ENCODE results near the gene SPSB1.
"Not testable (repeated sequence)": the region's sequence is repeated elsewhere in the genome, so short reads cannot be mapped to it uniquely, and the experiment has no call there.

The SPSB1 gene

DNA sequence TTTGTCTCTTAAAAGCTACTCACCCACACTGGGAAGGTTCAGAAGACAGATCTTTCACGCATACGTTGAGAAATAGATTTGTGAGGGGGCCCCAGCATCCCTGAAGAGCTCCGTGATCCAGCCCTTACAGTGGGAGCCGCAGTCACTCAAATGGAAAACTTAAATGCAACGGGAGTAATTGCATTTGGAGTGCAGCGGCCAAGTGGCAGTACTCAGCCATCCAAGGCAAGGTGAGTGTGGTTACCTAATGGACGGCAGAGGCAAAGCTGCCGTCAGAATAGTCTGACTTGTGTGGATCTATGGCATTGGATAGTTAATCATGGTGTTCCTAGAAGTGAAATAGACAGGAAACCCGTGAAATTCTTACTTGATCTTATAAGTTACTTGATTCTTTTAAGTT lies 5.1 kb downstream of the SPSB1 start:
- no peaks in the 10 kb centered on the region; the same call in 1 of the 2 replicates for H3K4me1 ChIP-seq

DNA sequence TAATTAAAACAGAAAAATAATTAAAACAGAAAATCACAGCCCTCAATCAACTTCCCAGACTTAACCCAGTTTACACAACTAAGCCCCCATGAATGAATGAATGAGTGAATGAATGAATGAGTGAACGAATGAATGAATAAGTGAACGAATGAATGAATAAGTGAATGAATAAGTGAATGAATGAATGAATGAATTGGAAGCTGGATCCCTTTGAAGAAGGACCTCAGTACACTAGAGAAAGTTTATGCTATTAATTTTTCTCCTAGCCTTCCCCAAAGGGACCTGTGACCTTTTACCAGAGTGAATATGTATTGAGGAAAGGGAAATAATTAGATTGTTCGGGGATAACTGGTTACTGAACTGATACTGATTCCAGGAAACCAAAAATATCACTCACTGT lies 5.6 kb downstream of the SPSB1 start:
- no peaks in the 10 kb centered on the region; the same call in 1 of the 2 replicates for H3K4me1 ChIP-seq
- H3K9me3 ChIP-seq, result no peaks in the 10 kb centered on the region
- no peak overlapping the region for H3K4me3 ChIP-seq (ENCODE audit: low read depth, low read length)
- H3K27me3 ChIP-seq, result no peaks in the 10 kb centered on the region
- DNase-seq, result no peak
- TF ChIP-seq, protein P1, sequence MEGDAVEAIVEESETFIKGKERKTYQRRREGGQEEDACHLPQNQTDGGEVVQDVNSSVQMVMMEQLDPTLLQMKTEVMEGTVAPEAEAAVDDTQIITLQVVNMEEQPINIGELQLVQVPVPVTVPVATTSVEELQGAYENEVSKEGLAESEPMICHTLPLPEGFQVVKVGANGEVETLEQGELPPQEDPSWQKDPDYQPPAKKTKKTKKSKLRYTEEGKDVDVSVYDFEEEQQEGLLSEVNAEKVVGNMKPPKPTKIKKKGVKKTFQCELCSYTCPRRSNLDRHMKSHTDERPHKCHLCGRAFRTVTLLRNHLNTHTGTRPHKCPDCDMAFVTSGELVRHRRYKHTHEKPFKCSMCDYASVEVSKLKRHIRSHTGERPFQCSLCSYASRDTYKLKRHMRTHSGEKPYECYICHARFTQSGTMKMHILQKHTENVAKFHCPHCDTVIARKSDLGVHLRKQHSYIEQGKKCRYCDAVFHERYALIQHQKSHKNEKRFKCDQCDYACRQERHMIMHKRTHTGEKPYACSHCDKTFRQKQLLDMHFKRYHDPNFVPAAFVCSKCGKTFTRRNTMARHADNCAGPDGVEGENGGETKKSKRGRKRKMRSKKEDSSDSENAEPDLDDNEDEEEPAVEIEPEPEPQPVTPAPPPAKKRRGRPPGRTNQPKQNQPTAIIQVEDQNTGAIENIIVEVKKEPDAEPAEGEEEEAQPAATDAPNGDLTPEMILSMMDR (IDR thresholded peaks at IDR 0.05; ENCODE audit: low read depth, low read length), result no peak
- no peaks in the 10 kb centered on the region for H3K36me3 ChIP-seq

More for the DNA sequence above, 5.1 kb downstream of the SPSB1 start:
- TF ChIP-seq, protein P1 (IDR thresholded peaks at IDR 0.05; ENCODE audit: low read depth, low read length), result no peak
- Histone ChIP-seq H3K27me3 (no peaks in the 10 kb centered on the region), H3K4me3 (ENCODE audit: low read depth, low read length) (no peak overlapping the region), H3K36me3 (no peaks in the 10 kb centered on the region), H3K9me3 (no peaks in the 10 kb centered on the region)
- DNase-seq, result no peak

DNA sequence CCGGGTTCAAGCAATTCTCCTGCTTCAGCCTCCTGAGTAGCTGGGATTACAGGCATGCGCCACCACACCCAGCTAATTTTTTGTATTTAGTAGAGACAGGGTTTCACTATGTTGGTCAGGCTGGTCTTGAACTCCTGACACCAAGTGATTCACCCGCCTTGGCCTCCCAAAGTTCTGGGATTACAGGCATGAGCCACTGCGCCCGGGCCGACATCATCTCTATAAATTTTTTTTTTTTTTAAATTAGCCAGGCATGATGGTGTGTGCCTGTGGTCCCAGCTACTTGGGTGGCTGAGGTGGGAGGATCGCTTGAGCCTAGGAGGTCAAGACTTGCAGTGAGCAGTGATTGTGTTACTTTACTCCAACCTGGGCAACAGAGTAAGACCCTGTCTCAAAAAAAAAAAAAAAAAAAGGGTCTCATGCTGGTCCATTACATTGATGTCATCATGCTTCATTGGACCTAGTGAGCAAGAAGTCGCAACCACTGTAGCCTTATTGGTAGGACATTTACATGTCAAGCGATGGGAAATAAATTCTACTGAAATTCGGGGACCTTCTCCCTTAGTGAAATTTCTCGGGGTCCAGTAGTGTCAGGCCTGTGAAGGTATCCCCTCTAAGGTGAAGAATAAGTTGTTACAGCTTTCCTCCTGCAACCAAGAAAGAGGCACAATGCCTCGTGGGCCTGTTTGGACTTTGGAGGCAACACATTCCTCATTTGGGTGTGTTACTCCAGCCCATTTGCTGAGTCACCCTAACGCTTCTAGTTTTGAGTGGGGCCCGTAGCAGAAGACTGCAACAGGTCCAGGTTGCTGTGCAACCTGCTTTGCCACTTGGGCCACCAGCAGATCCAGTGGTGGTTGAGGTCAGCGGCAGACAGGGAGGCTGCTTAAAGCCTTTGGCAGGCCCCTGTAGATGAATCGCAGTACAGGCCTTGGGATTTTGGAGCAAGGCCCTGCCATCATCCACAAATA lies 7.2 kb downstream of the SPSB1 start:
- not testable (repeated sequence) for H3K27me3 ChIP-seq; H3K36me3 ChIP-seq; H3K9me3 ChIP-seq; H3K4me1 ChIP-seq; H3K4me3 ChIP-seq (ENCODE audit: low read depth, low read length); DNase-seq

DNA sequence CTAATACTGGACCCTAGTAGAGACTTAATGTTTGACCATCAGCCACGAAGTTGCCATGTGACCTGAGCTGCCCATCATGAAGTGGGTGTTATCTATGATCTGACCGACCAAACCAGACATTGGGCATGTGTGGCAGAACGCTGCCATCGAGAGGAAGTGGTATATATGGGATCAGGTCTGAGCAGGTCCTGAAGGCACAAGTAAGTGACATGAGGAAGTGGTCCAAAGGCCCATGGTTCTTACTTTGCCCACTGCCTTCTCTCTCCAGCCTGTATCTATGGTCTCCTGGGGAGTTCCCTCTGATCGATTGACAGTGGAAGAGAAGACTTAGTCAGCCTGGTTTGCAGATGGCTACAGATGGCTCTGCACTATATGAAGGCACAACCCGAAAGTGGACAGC lies 7.9 kb downstream of the SPSB1 start:
- Histone ChIP-seq H3K27me3 (no peaks in the 10 kb centered on the region), H3K4me1 (no peaks in the 10 kb centered on the region)

DNA sequence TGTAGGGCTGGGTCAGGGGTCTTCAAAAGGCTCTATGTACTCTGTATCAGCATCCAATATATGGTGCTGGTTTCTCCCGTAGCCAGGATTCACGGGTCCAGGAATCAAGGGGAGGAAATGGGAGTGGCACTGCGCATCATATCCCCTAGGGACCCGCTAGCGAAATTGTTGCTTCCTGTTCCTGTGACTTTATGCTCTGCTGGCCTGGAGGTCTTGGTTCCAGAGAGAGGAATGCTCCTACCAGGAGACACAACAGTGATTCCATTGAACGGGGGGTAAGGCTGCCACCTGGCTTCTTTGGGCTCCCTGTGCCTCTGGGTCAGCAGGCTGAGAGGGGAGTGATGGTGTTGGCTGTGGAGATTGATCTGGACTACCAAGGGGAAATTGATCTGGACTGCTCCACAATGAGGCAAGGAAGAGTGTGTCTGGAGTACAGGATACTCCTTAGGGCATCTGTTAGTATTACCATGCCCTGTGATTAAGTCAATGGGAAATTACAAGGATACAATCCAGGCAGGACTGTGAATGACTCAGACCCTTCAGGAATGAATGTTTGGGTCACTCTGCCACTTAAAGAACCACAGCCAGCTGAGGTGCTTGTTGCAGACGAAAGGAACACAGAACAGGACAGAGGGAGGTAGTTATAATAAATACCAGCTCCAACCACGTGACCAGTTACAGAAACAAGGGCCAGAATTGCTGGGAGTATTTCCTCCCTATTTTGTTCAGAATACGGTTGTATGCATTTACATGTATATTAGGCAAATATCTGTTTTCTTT lies 10.2 kb downstream of the SPSB1 start:
- no peaks in the 10 kb centered on the region for H3K27me3 ChIP-seq
- peak; percentile 40 for DNase-seq
- peak overlapping the region; percentile 16; the same call in 1 of the 2 replicates for H3K4me3 ChIP-seq (ENCODE audit: low read depth, low read length)
- no peaks in the 10 kb centered on the region for H3K9me3 ChIP-seq
- no peaks in the 10 kb centered on the region for H3K36me3 ChIP-seq
- TF ChIP-seq, protein P1 (IDR thresholded peaks at IDR 0.05; ENCODE audit: low read depth, low read length), result no peak
- H3K4me1 ChIP-seq, result no peaks in the 10 kb centered on the region

More for the DNA sequence above, 7.9 kb downstream of the SPSB1 start:
- H3K36me3 ChIP-seq, result no peaks in the 10 kb centered on the region
- TF ChIP-seq, protein P1 (IDR thresholded peaks at IDR 0.05; ENCODE audit: low read depth, low read length), result no peak
- no peak for DNase-seq
- no peaks in the 10 kb centered on the region for H3K9me3 ChIP-seq
- H3K4me3 ChIP-seq (ENCODE audit: low read depth, low read length), result no peak overlapping the region

DNA sequence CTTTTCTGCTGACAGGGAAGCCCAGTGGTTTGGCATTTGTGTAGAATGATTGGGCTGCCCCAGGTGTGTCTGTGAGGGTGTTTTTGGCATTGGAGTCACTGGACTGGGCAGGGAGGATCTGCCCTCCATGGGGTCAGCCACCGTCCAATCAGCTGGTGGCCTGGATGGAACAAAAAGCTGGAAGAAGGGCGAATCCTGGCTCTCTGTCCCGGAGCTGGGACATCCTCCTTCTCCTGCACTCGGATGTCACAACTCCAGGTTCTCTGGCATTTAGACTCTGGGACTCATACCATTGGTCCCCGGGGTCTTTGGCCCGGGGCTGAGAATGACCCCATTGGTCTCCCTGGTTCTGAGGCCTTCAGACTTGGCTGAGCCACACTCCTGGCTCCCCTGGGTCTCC lies 11.2 kb downstream of the SPSB1 start:
- H3K4me3 ChIP-seq (ENCODE audit: low read depth, low read length), result no peak overlapping the region
- DNase-seq, result no peak
- TF ChIP-seq, protein P1 (IDR thresholded peaks at IDR 0.05; ENCODE audit: low read depth, low read length), result no peak
- no peaks in the 10 kb centered on the region for H3K4me1 ChIP-seq
- H3K36me3 ChIP-seq, result no peaks in the 10 kb centered on the region
- H3K27me3 ChIP-seq, result no peaks in the 10 kb centered on the region
- no peaks in the 10 kb centered on the region for H3K9me3 ChIP-seq
